ENCODE data around the gene EDEM2.
"Not testable (repeated sequence)": the region's sequence is repeated elsewhere in the genome, so short reads cannot be mapped to it uniquely, and the experiment has no call there.

Gene EDEM2

DNA sequence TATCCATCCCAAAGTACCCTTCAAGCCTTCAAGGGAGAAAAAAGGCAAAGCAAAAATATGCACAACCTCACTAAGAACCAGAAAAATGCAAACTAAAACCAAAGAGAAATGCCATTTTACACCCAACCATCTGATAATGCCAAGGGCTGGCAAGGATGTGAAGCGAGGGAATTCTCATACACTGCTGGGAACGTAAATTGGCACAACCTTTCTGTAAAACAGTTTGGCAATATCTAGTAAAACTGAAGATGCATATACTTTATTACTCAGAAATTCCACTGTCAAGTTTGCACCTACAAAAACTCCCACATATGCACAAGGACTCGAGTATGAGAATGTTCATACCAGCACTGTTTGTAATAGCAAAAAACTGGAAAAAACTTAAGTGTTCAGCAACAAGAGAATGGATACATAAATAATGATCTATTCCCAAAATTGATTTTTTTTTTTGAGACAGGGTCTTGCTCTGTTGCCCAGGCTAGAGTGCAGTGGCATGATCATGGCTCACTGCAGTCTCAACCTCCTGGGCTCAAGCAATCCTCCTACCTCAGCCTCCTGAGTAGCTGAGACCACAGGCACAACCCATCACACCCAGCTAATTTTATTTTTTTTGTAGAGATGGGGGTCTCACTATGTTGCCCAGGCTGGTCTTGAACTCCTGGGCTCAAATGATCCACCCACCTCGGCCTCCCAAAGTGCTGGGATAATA, 21.7 kb upstream of the EDEM2 start:
- DNase-seq = not testable (repeated sequence)

DNA sequence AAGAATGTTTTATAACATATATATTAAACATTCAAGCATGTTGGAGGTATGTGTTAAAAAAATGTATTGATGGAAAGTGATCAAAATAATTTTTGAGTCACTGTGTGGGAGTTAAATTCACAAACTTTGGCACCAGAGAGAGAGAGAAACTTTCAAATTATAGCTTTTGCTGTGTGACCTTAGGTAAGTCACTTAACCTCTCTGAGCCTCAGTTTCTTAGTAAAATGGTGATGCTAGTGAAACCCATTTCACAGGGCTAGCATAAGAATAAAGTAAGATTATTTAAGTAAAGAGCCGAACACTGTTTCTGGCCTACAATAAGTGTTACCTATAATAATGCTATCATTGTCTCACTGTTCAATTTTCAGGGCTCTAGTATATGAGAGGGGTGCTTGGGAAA, 20.7 kb upstream of the EDEM2 start:
- DNase-seq = no peak

DNA sequence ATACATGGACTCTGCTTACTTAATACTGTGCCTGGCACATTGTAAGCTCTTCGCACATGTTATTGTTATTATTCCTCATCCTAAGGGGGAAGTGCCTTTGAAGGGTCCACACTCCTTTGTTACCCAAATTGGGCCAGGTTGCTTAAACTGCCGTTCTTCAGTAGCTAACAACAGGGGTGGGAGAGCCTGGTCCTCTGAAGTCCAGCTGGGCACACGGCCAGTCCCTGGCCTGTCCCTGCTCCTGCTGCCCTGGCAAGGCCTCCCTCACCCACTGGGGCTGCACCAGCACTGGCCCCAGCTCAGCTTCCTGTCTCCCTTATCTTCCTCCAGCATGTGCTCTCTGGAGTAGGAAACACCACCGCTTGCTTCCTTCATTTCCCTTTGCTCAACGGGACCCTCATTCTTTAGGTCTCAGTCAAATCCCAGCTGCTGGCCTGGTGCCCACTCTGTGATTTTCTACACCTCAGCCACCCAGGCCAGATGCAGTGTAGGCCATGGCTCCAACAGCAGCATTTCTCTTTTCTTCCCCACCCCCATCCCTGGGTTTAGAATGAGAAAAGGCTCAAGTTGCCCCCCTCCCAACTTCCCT, 19.2 kb upstream of the EDEM2 start:
- DNase-seq = no peak

- DNase-seq = no peak
Measured at GRCh38 chr20:35165221-35166185, 18.4 kb upstream of the EDEM2 start.

DNA sequence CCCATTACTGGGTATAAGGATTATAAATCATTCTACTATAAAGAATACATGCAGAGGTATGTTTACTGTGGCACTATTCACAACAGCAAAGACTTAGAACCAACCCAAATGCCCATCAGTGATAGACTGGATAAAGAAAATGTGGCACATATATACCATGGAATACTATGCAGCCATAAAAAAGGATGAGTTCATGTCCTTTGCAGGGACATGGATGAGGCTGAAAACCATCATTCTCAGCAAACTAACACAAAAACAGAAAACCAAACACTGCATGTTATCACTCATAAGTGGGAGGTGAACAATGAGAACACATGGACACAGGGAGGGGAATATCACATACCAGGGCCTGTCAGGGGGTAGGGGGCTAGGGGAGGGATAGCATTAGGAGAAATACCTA, 17.4 kb upstream of the EDEM2 start:
- not testable (repeated sequence) for DNase-seq

DNA sequence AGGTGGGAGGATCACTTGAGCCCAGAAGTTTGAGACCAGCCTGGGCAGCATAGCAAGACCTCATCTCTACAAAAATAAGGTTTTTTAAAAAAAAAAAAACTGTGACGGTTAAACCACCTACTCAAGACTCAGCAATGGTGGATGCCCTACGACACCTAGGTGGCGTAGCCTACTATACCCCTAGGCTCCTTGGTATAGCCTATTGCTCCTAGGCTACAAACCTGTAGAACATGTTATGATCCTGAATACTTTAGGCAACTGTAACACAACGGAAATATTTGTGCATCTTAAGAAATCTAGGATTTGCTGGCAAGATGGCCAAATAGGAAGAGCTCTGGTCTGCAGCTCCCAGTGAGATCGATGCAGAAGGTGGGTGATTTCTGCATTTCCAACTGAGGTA, 13.2 kb upstream of the EDEM2 start:
- DNase-seq = not testable (repeated sequence)

GRCh38 chr20:35156978-35157377, 9.8 kb upstream of the EDEM2 start:
- DNase-seq = no peak

DNA sequence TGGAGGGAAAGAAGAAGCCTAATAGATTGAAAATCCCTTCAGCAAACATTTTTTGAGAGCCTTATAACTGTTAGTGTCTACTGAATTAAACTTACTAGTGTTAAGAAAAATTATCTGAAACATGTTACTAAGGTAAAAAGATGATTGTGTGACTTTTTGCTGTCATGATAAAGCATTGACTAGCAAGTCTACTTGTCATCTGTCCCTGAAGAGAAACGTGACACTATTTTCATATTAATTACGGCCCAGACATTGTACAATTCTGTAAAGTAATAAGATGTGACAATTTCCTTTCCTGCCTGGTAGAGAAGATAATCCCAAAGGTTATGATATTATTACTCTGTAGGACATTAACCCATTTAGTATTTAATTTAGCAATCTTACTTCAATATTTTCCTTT, 8.8 kb upstream of the EDEM2 start:
- DNase-seq = no peak

DNA sequence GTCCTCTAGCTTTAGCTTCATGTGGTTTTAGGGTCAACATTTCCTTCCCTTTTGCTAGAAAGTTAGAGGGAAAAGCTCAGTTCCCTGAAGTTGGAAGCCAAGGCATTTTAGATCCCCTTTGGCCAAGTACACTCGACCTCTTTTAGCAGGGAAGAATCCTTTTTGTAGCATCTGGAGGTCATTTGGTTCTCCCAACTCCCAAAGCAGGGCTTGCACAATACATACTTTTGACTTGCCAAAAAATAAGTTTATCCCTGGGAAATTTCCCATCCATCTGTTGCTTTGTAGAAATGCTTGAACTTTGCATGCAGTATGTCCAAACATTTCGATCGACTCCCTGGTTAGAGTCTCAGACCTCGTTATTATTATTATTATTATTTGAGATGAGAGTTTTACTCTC, 4.6 kb upstream of the EDEM2 start:
- no peak for DNase-seq

- DNase-seq = no peak
Measured at GRCh38 chr20:35150846-35151579, 3.9 kb upstream of the EDEM2 start.

GRCh38 chr20:35147575-35148071, 487 bp upstream of the EDEM2 start:
- not testable (repeated sequence) for DNase-seq

DNA sequence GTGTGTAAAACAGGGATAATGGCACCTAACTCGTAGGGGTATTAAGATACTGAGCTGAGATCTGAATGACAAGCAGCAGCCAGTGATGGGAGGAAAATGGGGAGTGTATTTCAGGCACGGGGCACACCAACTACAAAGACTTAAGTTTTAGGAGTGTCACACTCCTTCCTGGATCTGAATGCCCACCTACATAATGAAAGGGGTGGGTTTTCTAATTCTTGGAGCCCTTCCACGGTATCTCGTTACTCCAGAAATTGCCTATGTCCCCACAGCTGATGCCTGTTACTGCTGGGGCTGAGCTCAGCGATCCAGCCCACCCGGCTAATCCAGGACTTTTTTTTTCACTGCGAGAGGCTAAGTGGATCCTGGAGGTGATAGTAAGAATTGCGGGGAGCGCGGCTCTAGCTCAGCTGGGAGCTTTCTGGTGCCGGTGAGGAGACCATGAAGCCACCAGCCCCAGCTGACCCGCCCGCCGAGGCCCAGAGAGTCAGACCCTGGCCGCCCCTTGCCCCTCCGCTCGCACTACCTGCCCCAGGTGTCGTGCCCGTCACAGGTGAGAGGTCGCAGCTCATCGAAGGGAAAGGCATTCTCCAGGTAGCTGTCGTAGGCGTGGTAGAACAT, 727 bp downstream of the EDEM2 start:
- peak in 2 of 5 donors; percentile 10 to 13 for DNase-seq

- peak in 1 of 5 donors; percentile 50 for DNase-seq
Measured at GRCh38 chr20:35145141-35145564, 2.0 kb downstream of the EDEM2 start.

DNA sequence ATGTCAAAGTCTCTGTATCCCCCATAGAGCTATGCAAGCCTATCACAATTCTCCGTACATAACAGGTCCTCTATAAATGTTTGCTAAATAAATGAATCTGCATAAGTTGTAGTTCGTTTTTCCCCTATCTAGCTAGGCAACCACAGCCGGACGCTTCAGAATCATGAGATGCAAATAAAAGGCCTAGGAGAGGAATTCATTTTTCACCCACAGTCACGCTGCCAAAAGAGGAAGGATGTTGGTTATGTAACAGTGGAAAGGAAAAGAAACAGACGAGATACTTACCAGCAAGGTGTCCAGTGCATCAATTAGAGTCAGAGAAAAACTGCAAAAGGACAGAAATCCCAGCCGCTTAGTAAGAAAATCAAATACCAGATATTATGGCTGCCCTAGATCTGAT, 2.4 kb downstream of the EDEM2 start:
- DNase-seq = no peak

- DNase-seq = no peak
Measured at GRCh38 chr20:35135867-35136586, 11.1 kb downstream of the EDEM2 start.

DNA sequence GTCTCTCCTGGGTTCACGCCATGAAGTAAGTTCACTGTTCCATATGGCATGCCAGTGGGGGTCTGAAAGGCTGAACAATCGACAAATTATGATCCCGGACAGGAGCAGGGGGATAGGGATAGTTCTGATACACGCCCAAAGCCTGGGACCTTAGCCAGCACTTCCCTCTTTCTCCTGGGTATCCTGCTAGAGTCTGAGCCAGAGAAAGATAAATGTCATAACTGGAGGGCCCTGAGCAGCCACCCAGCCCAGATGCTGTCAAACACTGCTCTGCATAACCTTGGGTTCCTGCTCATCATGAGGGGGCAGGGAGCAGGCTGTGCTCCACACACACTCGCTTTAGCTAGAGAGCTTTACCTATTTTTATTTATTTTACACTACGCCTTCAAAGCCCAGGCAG, 12.3 kb downstream of the EDEM2 start:
- DNase-seq = no peak

GRCh38 chr20:35134472-35134871, 12.7 kb downstream of the EDEM2 start:
- DNase-seq = no peak

- DNase-seq = no peak
Measured at GRCh38 chr20:35133735-35134134, 13.4 kb downstream of the EDEM2 start.

GRCh38 chr20:35133031-35133430, 14.1 kb downstream of the EDEM2 start:
- no peak for DNase-seq

GRCh38 chr20:35131934-35132333, 15.2 kb downstream of the EDEM2 start:
- DNase-seq = no peak

DNA sequence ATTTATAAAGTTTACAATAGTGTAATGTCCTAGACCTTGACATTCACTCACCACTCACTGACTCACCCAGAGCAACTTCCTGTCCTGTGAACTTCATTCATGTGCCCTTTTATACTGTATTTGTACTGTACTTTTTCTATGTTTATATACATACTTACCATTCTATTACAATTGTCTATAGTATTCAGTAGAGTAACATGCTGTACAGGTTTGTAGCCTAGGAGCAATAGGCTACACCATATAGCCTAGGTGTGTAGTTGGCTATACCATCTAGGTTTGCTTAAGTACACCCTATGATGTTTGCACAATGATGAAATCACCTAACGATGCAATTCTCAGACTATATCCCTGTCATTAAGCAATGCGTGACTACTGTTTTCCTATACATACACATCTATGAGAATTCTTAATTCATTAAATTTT, 17.5 kb downstream of the EDEM2 start:
- no peak for DNase-seq
